ENCODE results near the gene NSMCE1. TPM values are rescaled to one million over a fixed set of nuclear protein-coding genes. Genes with fewer than 3 reads are reported as not detected.
A peak's percentile ranks its signal among the peaks of the same experiment; 100 is the strongest.

NSMCE1 gene
- total and polyA plus RNA-seq, 2 donors (not counting 1 experiment from before 2014, with no cell fraction given): 29.0 to 61.9 TPM

DNA sequence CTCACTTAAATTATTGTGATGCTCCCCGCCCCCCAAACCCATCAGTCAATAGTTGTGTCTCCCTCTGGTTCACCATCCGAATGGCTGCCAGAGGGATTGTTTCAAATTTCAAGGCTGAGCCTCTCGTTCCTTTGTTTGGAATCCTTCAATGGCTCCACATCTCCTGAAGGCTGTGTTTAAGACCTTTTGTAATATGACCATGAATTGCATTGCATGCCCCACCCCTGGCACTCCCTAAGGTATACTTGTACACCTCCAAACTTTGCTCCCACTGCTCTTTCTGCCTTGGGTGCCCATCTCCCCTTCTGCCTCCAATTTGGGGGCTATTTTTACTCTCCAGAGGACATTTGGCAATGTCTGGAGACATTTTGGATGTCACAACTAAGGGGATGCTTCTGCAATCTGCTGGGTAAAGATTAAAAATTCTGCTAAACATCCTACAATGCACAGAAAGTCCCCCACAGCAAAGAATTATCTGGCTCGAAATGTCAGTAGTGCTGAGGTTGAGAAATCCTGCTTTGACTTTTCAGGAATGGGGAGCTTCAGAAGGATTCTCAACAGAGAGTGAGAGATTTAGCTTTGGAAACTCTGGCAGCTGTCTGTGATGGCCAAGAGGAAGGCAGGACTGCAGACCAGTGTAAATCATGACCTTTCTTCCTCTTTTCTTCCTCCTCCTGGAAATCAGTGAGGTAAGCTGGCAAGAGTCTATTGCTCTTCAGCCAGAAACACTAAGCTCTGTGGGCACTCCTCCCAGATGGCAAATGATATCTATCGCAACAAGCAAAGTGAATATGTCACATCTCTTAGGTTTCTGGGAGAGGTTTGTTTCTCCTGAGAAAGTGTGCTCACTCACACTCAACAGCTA is 36.5 kb upstream of the NSMCE1 start:
- Mint-ChIP-seq H3K27me3 (no peaks in the 10 kb centered on the region), H3K9me3 (ENCODE audit: insufficient read depth) (peaks cover 8% of the 10 kb centered on the region), H3K4me1 (peaks cover 56% of the 10 kb centered on the region), H3K4me3 (no peak overlapping the region), H3K27ac (peak overlapping the region; percentile 61)
- DNase-seq: no peak
- Histone ChIP-seq H3K4me2 (replicated peaks; ENCODE audit: low read depth, low read length, poor library complexity, severe bottlenecking) (peak overlapping the region; percentile 25), H3K9ac (ENCODE audit: low read length) (no peak overlapping the region), H3K36me3 (replicated peaks in 1 of 2; ENCODE audit: control extremely low read depth in 1 of 2, control insufficient read depth in 1 of 2, extremely low read depth in 1 of 2, insufficient read depth in 2 of 2, low read length in 1 of 2) (no peaks in the 10 kb centered on the region), H3K27me3 (replicated peaks in 1 of 4; ENCODE audit: control extremely low read depth in 1 of 4, control insufficient read depth in 3 of 4, insufficient read depth in 4 of 4, low read length in 3 of 4) (no peaks in the 10 kb centered on the region), H3K9me3 (ENCODE audit: control extremely low read depth in 1 of 3, control insufficient read depth in 2 of 3, insufficient read depth in 1 of 3, low read length in 2 of 3) (no peaks in the 10 kb centered on the region), H2AFZ (ENCODE audit: insufficient read depth, low read depth, low read length, poor library complexity, severe bottlenecking) (no peak overlapping the region), H3K27ac (ENCODE audit: low read length in 2 of 2) (peak overlapping the region in 1 of 2 donors; percentile 74), H4K20me1 (ENCODE audit: control insufficient read depth, insufficient read depth, low read length, poor library complexity, severe bottlenecking) (no peaks in the 10 kb centered on the region), H3K79me2 (ENCODE audit: control insufficient read depth, insufficient read depth, low read length) (no peaks in the 10 kb centered on the region), H3K4me1 (ENCODE audit: control insufficient read depth in 2 of 2, insufficient read depth in 2 of 2, low read length in 2 of 2) (peaks cover 53 to 58% of the 10 kb centered on the region in 2 donors), H3K4me3 (ENCODE audit: control extremely low read depth in 1 of 5, extremely low read depth in 1 of 5, insufficient read depth in 1 of 5, low read depth in 2 of 5, low read length in 4 of 5) (no peak overlapping the region)
- intact Hi-C loops (cut with micrococcal nuclease): no loop called here
- CTCF ChIA-PET: no interaction called here
- no peak for ATAC-seq (ENCODE audit: low read depth)
- 90% methylated on average over 2 of the region's 5 CpGs for WGBS (ENCODE audit: insufficient coverage)
- POLR2A ChIA-PET: interaction anchor here (0.7 to 0.8 kb wide), 2 partner anchors 9 to 68 kb away, joined by 3 read pairs; no protein-coding TSS in a partner anchor
- no peak for TF ChIP-seq EZH2 (IDR thresholded peaks at IDR 0.05; ENCODE audit: borderline replicate concordance, insufficient read depth, low read depth, low read length, poor library complexity, severe bottlenecking)
- TF ChIP-seq CTCF (IDR thresholded peaks at IDR 0.05): no peak

DNA sequence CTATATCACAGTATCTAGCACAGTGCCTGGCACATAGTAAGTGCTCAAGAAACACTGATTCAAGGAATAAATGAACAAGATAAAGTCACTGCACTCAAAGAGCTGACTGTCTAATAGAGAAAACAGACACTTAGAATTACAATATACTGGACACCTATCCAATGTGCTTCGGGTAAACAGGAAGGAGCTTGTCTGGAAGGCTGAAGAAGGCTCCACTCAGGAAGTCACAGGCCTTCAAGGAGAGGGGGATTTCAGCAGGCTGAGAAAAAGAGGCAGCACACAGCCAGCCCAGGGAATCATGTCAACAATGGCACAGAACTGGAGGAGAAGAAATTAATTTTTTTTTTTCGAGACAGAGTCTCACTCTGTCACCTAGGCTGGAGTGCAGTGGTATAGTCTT is 35.5 kb upstream of the NSMCE1 start:
- ATAC-seq (ENCODE audit: low read depth) (no peak), DNase-seq (no peak)
- no peak overlapping the region for H2AFZ ChIP-seq (ENCODE audit: insufficient read depth, low read depth, low read length, poor library complexity, severe bottlenecking)
- Mint-ChIP-seq H3K27me3 (peaks cover 1% of the 10 kb centered on the region), H3K4me1 (peaks cover 59% of the 10 kb centered on the region), H3K4me3 (peak overlapping the region; percentile 18), H3K27ac (peak overlapping the region; percentile 88), H3K9me3 (ENCODE audit: insufficient read depth) (peaks cover 8% of the 10 kb centered on the region)
- H3K4me3 ChIP-seq (ENCODE audit: control extremely low read depth in 1 of 5, extremely low read depth in 1 of 5, insufficient read depth in 1 of 5, low read depth in 2 of 5, low read length in 4 of 5): no peak overlapping the region
- peaks cover 62 to 63% of the 10 kb centered on the region in 2 donors for H3K4me1 ChIP-seq (ENCODE audit: control insufficient read depth in 2 of 2, insufficient read depth in 2 of 2, low read length in 2 of 2)
- no peaks in the 10 kb centered on the region for H3K36me3 ChIP-seq (replicated peaks in 1 of 2; ENCODE audit: control extremely low read depth in 1 of 2, control insufficient read depth in 1 of 2, extremely low read depth in 1 of 2, insufficient read depth in 2 of 2, low read length in 1 of 2)
- H4K20me1 ChIP-seq (ENCODE audit: control insufficient read depth, insufficient read depth, low read length, poor library complexity, severe bottlenecking): no peaks in the 10 kb centered on the region
- H3K4me2 ChIP-seq (replicated peaks; ENCODE audit: low read depth, low read length, poor library complexity, severe bottlenecking): no peak overlapping the region
- TF ChIP-seq EZH2 (IDR thresholded peaks at IDR 0.05; ENCODE audit: borderline replicate concordance, insufficient read depth, low read depth, low read length, poor library complexity, severe bottlenecking) (no peak), CTCF (IDR thresholded peaks at IDR 0.05) (no peak)
- WGBS (ENCODE audit: insufficient coverage): 33% methylated on average over 1 of the region's 2 CpGs
- POLR2A ChIA-PET: interaction anchor here (0.6 kb wide), 1 partner anchor 62 kb away, joined by 3 read pairs; no protein-coding TSS in a partner anchor
- intact Hi-C loops (cut with micrococcal nuclease): no loop called here
- CTCF ChIA-PET: interaction anchor here (1.2 to 1.7 kb wide), 3 partner anchors 11 to 65 kb away, joined by 3 to 5 read pairs (median 3); no protein-coding TSS in a partner anchor
- peaks cover 3% of the 10 kb centered on the region for H3K79me2 ChIP-seq (ENCODE audit: control insufficient read depth, insufficient read depth, low read length)
- no peak overlapping the region for H3K9ac ChIP-seq (ENCODE audit: low read length)
- peaks cover 0 to 4% (median 0%) of the 10 kb centered on the region in 3 donors for H3K9me3 ChIP-seq (ENCODE audit: control extremely low read depth in 1 of 3, control insufficient read depth in 2 of 3, insufficient read depth in 1 of 3, low read length in 2 of 3)
- H3K27ac ChIP-seq (ENCODE audit: low read length in 2 of 2): peak overlapping the region in 1 of 2 donors; percentile 74
- H3K27me3 ChIP-seq (replicated peaks in 1 of 4; ENCODE audit: control extremely low read depth in 1 of 4, control insufficient read depth in 3 of 4, insufficient read depth in 4 of 4, low read length in 3 of 4): no peaks in the 10 kb centered on the region

Data from B cell (primary cell).